A549 (cell line): ENCODE results near the gene SARM1.

Experiments
- CBX8 ChIP-seq: fragments of 200-600 bp; sonication (generic); IDR thresholded peaks from 2 replicates; pipeline ENCODE4 v1.6.1; 2016
- CHD4 ChIP-seq: fragments of 200-600 bp; sonication (generic); IDR thresholded peaks from 2 replicates; pipeline ENCODE4 v1.6.1; 2016; ENCODE audit warnings: antibody characterized with exemption, mild to moderate bottlenecking, borderline replicate concordance
- CTCF ChIP-seq: fragments of >200 bp; sonication (Bioruptor Twin); formaldehyde crosslinking; IDR thresholded peaks from 3 replicates; pipeline ENCODE4 v1.5.1; 2016
- KDM1A ChIP-seq: fragments of 200-600 bp; sonication (generic); IDR thresholded peaks from 2 replicates; pipeline ENCODE4 v1.6.1; 2016; ENCODE audit warnings: low read depth, mild to moderate bottlenecking
- KDM5A ChIP-seq: fragments of 200-600 bp; sonication (generic); IDR thresholded peaks from 2 replicates; pipeline ENCODE4 v1.6.1; 2016; ENCODE audit warnings: antibody characterized with exemption, mild to moderate bottlenecking
- MAX ChIP-seq: IDR thresholded peaks from 2 replicates; pipeline ENCODE4 v1.6.1; 2012
- MAZ ChIP-seq: fragments of 150-350 bp; IDR thresholded peaks from 2 replicates; pipeline ENCODE4 v1.6.1; 2014; ENCODE audit warnings: antibody characterized with exemption, low read depth, low read length, borderline replicate concordance
- NR3C1 ChIP-seq: fragments of >200 bp; sonication (Bioruptor Twin); formaldehyde crosslinking; IDR thresholded peaks from 3 replicates; pipeline ENCODE4 v1.6.1; 2017
- POLR2A ChIP-seq: IDR thresholded peaks from 2 replicates; pipeline ENCODE4 v1.6.1; 2012; ENCODE audit warnings: mild to moderate bottlenecking, low read length
- RAD21 ChIP-seq, 2 experiments: fragments of >200 bp in 1 of 2; sonication (Bioruptor Twin) in 1 of 2; formaldehyde crosslinking in 1 of 2; IDR thresholded peaks in 1 of 2; conservative IDR thresholded peaks in 1 of 2; 2 replicates in 1 of 2; 3 replicates in 1 of 2; pipeline ENCODE4 v1.6.1; 2012 to 2018; ENCODE audit warnings: inconsistent platforms in 1 of 2
- RNF2 ChIP-seq: fragments of 200-600 bp; sonication (generic); IDR thresholded peaks from 2 replicates; pipeline ENCODE4 v1.6.1; 2016; ENCODE audit warnings: low read depth, mild to moderate bottlenecking, antibody characterized with exemption, moderate library complexity, borderline replicate concordance

GRCh38 chr17:28402224-28402630 is 30.7 kb downstream of the SARM1 start:
- TF ChIP-seq CTCF: no peak
- no peak for TF ChIP-seq KDM5A
- no peak for TF ChIP-seq MAZ
- TF ChIP-seq KDM1A: no peak
- no peak for TF ChIP-seq RAD21 (conservative IDR thresholded peaks at IDR 0.05 in 1 of 2, IDR thresholded peaks at IDR 0.05 in 1 of 2)
- TF ChIP-seq CBX8: no peak
- TF ChIP-seq RNF2: no peak
- no peak for TF ChIP-seq CHD4
- TF ChIP-seq POLR2A: no peak
- TF ChIP-seq MAX: no peak
- TF ChIP-seq NR3C1: no peak
